HepG2 (cell line): Measurements from ENCODE around the gene NBPF1. TPM values are rescaled to one million over a fixed set of nuclear protein-coding genes. Genes with fewer than 3 reads are reported as not detected.
"Not testable (repeated sequence)": the region's sequence is repeated elsewhere in the genome, so short reads cannot be mapped to it uniquely, and the experiment has no call there.

Source experiments
- ARNT2 ChIP-seq: sonication (generic); formaldehyde crosslinking; IDR thresholded peaks from 2 replicates; pipeline ENCODE4 v1.8.0; 2022; ENCODE audit warnings: mild to moderate bottlenecking, low read depth, missing genetic modification reagents, moderate library complexity
- ATF7-NPFF ChIP-seq: sonication (generic); formaldehyde crosslinking; IDR thresholded peaks from 2 replicates; pipeline ENCODE4 v1.8.1; 2023; ENCODE audit warnings: mild to moderate bottlenecking, low read depth, missing genetic modification reagents, moderate library complexity
- GATA4 ChIP-seq: sonication (generic); IDR thresholded peaks from 2 replicates; pipeline ENCODE4 v1.6.1; 2016; ENCODE audit warnings: antibody characterized with exemption, low read depth, borderline replicate concordance
- HDAC2 ChIP-seq: sonication (generic); formaldehyde crosslinking; IDR thresholded peaks from 2 replicates; pipeline ENCODE4 v1.4.0; 2020; ENCODE audit warnings: missing genetic modification reagents
- HOXA9 ChIP-seq: sonication (generic); formaldehyde crosslinking; IDR thresholded peaks from 2 replicates; pipeline ENCODE4 v1.8.1; 2022; ENCODE audit warnings: missing genetic modification reagents, mild to moderate bottlenecking, moderate library complexity, borderline replicate concordance
- MED13 ChIP-seq: sonication (generic); formaldehyde crosslinking; IDR thresholded peaks from 2 replicates; pipeline ENCODE4 v1.5.0; 2020; ENCODE audit warnings: missing genetic modification reagents
- POLR2AphosphoS5 ChIP-seq: IDR thresholded peaks from 2 replicates; pipeline ENCODE4 v1.6.1; 2012; ENCODE audit warnings: low read depth, low read length
- RFXAP ChIP-seq: sonication (generic); formaldehyde crosslinking; IDR thresholded peaks from 2 replicates; pipeline ENCODE4 v1.4.0; 2020; ENCODE audit warnings: missing genetic modification reagents, borderline replicate concordance
- RXRB ChIP-seq: IDR thresholded peaks from 2 replicates; pipeline ENCODE4 v1.6.1; 2016; ENCODE audit warnings: borderline replicate concordance, missing genetic modification reagents, missing compliant biosample characterization
- SOX6 ChIP-seq, 2 experiments: fragments of 450-650 bp in 1 of 2; sonication (generic) in 1 of 2; formaldehyde crosslinking in 1 of 2; IDR thresholded peaks; 2 replicates each; pipeline versions ENCODE4 v1.4.0 to v1.6.1; 2017 to 2020; ENCODE audit warnings: antibody characterized with exemption in 1 of 2, mild to moderate bottlenecking in 1 of 2, missing genetic modification reagents in 1 of 2
- ZNF329 ChIP-seq: sonication (generic); formaldehyde crosslinking; IDR thresholded peaks from 2 replicates; pipeline ENCODE4 v1.9.0; 2021; ENCODE audit warnings: low read depth, mild to moderate bottlenecking, missing genetic modification reagents
- ZNF354B ChIP-seq: sonication (generic); formaldehyde crosslinking; IDR thresholded peaks from 2 replicates; pipeline ENCODE4 v1.8.0; 2022; ENCODE audit warnings: mild to moderate bottlenecking, missing genetic modification reagents
- ZNF761 ChIP-seq: sonication (generic); formaldehyde crosslinking; conservative IDR thresholded peaks from 2 replicates; pipeline ENCODE4 v1.4.0; 2020; ENCODE audit warnings: mild to moderate bottlenecking, missing genetic modification reagents
- polyA plus RNA-seq, 8 experiments: library from polyadenylated mRNA; depleted of rRNA in 3 of 8; stranded (reverse) in 7 of 8; unstranded in 1 of 8; fragments of >200 nt; fragmentation: Illumina TruSeq in 4 of 8; extraction: Trizol in 4 of 8; gene quantifications; 2 replicates each; pipeline versions ENCODE4 v1.2.1 to v1.2.3, GENCODE V29; 2011 to 2016; ENCODE audit warnings: low read depth in 4 of 8, missing spikeins in 1 of 8, mixed read lengths in 1 of 8; ENCODE audit not compliant: insufficient read depth in 1 of 8
- total RNA-seq, 5 experiments: library from RNA; depleted of rRNA; stranded (reverse); fragments of >200 nt; fragmentation: Illumina TruSeq; extraction: Trizol; gene quantifications; 2 replicates each; pipeline ENCODE4 v1.2.3, GENCODE V29; 2016; ENCODE audit warnings: low read depth in 1 of 5
- TF ChIP-seq, protein P1 (sequence below): sonication (generic); formaldehyde crosslinking; IDR thresholded peaks from 2 replicates; pipeline ENCODE4 v1.4.0; 2020; ENCODE audit warnings: low read depth, missing genetic modification reagents
- TF ChIP-seq, protein P2 (sequence below): sonication (generic); formaldehyde crosslinking; IDR thresholded peaks from 2 replicates; pipeline ENCODE4 v1.4.0; 2020; ENCODE audit warnings: missing genetic modification reagents
- TF ChIP-seq, protein P3 (sequence below): IDR thresholded peaks from 2 replicates; pipeline ENCODE4 v1.6.1; 2016

Gene NBPF1
- total and polyA plus RNA-seq, 2 of the 13 experiments (the other 11 are each of a cell fraction or from before 2014, with no cell fraction given), result 30.3 to 35.6 TPM

DNA sequence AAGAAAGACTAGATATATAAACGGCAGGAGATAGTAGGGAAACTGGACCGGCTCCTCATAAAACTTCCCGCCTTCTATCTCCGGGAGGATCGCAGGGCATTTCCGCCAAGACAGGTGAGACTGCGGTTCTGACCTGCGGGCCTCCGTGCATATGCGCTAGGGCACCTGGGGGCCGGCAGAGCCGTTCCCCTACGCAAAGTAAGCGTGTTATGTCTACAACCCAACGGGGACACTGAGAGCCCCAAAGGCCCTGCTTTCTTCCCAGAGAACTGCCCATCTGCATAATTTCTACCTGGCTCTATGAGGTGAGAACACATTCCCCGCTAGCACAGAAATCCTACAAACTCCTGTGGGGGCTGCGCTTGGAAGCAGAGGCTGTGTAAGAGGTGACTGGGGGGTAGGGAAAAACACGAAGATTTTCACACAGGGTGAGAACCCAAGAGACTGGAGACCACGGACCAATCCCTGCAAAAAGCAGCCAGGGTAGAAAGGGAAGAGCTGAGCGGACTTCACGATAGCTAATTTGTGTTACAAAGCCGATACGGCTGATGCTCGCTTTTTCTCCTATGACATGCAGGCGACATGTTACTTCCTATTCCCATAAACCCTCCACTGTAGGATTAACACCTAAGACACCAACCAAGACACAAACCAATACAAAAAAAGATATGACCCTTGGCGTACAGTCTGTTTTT lies 99.8 kb downstream of the NBPF1 start (continued):
- TF ChIP-seq, protein P1, sequence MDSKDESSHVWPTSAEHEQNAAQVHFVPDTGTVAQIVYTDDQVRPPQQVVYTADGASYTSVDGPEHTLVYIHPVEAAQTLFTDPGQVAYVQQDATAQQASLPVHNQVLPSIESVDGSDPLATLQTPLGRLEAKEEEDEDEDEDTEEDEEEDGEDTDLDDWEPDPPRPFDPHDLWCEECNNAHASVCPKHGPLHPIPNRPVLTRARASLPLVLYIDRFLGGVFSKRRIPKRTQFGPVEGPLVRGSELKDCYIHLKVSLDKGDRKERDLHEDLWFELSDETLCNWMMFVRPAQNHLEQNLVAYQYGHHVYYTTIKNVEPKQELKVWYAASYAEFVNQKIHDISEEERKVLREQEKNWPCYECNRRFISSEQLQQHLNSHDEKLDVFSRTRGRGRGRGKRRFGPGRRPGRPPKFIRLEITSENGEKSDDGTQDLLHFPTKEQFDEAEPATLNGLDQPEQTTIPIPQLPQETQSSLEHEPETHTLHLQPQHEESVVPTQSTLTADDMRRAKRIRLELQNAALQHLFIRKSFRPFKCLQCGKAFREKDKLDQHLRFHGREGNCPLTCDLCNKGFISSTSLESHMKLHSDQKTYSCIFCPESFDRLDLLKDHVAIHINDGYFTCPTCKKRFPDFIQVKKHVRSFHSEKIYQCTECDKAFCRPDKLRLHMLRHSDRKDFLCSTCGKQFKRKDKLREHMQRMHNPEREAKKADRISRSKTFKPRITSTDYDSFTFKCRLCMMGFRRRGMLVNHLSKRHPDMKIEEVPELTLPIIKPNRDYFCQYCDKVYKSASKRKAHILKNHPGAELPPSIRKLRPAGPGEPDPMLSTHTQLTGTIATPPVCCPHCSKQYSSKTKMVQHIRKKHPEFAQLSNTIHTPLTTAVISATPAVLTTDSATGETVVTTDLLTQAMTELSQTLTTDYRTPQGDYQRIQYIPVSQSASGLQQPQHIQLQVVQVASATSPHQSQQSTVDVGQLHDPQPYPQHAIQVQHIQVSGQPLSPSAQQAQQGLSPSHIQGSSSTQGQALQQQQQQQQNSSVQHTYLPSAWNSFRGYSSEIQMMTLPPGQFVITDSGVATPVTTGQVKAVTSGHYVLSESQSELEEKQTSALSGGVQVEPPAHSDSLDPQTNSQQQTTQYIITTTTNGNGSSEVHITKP, result peak; percentile 53; the same call in 1 of the 2 replicates
- TF ChIP-seq ZNF329 (CRISPR knock-in tag), result peak; percentile 29; the same call in 1 of the 2 replicates
- peak; percentile 75; the same call in 1 of the 2 replicates for TF ChIP-seq HOXA9 (CRISPR knock-in tag)
- TF ChIP-seq POLR2AphosphoS5, result peak; percentile 94
- not testable (repeated sequence) for TF ChIP-seq SOX6 (IDR thresholded peaks at IDR 0.05)
- peak; percentile 57; the same call in 1 of the 2 replicates for TF ChIP-seq SOX6 (CRISPR knock-in tag; IDR thresholded peaks at IDR 0.05)
- TF ChIP-seq ATF7-NPFF, result peak; percentile 70
- TF ChIP-seq, protein P2, sequence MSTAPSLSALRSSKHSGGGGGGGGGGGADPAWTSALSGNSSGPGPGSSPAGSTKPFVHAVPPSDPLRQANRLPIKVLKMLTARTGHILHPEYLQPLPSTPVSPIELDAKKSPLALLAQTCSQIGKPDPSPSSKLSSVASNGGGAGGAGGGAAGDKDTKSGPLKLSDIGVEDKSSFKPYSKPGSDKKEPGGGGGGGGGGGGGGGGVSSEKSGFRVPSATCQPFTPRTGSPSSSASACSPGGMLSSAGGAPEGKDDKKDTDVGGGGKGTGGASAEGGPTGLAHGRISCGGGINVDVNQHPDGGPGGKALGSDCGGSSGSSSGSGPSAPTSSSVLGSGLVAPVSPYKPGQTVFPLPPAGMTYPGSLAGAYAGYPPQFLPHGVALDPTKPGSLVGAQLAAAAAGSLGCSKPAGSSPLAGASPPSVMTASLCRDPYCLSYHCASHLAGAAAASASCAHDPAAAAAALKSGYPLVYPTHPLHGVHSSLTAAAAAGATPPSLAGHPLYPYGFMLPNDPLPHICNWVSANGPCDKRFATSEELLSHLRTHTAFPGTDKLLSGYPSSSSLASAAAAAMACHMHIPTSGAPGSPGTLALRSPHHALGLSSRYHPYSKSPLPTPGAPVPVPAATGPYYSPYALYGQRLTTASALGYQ, result 0 out of 2 replicates have a peak, but pooled peaks have one; percentile 37
- peak; percentile 39; the same call in 1 of the 2 replicates for TF ChIP-seq RXRB (CRISPR knock-in tag)
- TF ChIP-seq, protein P3, sequence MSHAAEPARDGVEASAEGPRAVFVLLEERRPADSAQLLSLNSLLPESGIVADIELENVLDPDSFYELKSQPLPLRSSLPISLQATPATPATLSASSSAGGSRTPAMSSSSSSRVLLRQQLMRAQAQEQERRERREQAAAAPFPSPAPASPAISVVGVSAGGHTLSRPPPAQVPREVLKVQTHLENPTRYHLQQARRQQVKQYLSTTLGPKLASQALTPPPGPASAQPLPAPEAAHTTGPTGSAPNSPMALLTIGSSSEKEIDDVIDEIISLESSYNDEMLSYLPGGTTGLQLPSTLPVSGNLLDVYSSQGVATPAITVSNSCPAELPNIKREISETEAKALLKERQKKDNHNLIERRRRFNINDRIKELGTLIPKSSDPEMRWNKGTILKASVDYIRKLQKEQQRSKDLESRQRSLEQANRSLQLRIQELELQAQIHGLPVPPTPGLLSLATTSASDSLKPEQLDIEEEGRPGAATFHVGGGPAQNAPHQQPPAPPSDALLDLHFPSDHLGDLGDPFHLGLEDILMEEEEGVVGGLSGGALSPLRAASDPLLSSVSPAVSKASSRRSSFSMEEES (CRISPR knock-in tag), result 0 out of 2 replicates have a peak, but pooled peaks have one; percentile 10
- TF ChIP-seq ARNT2 (CRISPR knock-in tag), result peak; percentile 63; the same call in 1 of the 2 replicates
- TF ChIP-seq MED13, result peak; percentile 76; the same call in 1 of the 2 replicates
- peak; percentile 16; the same call in 1 of the 2 replicates for TF ChIP-seq ZNF354B
- peak; percentile 94 for TF ChIP-seq GATA4
- TF ChIP-seq RFXAP, result 0 out of 2 replicates have a peak, but pooled peaks have one; percentile 25
- 0 out of 2 replicates have a peak, but pooled peaks have one; percentile 16 for TF ChIP-seq HDAC2 (CRISPR knock-in tag)
- TF ChIP-seq ZNF761 (CRISPR knock-in tag), result peak; percentile 71; the same call in 1 of the 2 replicates
